Measurements from ENCODE around the gene GBP4. TPM values are rescaled to one million over a fixed set of nuclear protein-coding genes. Genes with fewer than 3 reads are reported as not detected.

GBP4 gene
- total RNA-seq, 2 experiments from 2014 or later: 69.7 to 78.6 TPM

DNA sequence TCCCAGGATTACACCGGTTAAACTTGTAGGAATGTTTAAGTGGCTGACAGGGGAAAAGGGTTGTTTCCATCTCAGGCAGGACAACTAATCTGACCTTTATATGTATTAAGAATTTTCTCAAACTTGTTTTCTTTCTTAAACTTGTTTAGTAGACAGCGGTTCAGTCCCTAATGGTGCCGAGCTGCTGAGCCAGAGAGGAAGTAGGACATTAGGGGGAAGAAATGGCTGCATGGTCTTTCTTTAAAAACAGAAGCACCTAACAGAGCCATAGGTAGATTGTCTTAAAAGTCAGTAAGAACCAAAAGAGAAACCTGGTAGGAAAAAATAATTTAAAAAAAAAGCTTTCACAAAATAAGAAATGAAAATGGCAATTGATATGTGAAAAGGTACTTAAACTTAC lies 3.3 kb downstream of the GBP4 start:
- ATAC-seq (no peak), DNase-seq (no peak)
- H3K36me3 Mint-ChIP-seq: peaks cover 63% of the 10 kb centered on the region
- H3K4me3 Mint-ChIP-seq: peak overlapping the region; percentile 44
- H3K27me3 Mint-ChIP-seq: no peaks in the 10 kb centered on the region
- CTCF ChIA-PET: interaction anchor here (0.8 to 1.0 kb wide), 2 partner anchors 18 to 69 kb away, joined by 3 read pairs; no protein-coding TSS in a partner anchor
- no peaks in the 10 kb centered on the region for H3K9me3 Mint-ChIP-seq (ENCODE audit: low read depth)
- peaks cover 43% of the 10 kb centered on the region for H3K4me1 Mint-ChIP-seq
- H3K27ac Mint-ChIP-seq: peak overlapping the region; percentile 21

DNA sequence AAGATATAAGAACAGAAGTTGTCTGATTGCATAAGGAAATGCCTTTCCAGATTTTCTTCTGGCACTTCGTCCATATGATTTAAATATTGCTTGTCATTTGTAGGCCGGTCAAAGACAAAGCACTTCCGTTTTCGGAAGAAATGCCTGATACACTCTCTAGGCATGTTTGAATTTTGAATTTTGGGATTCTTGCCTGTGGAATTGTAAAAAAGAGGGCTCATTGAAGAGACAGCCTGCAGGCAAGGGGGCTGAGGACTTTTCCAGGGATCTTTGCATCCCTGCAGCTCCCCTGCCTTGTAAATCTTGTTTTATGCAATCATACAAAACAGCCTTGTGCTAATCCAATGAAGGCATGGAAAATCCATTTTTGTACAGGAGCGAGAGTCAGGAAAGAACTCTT lies 7.4 kb downstream of the GBP4 start:
- Mint-ChIP-seq H3K27ac (no peak overlapping the region), H3K4me1 (peaks cover 28% of the 10 kb centered on the region), H3K9me3 (ENCODE audit: low read depth) (no peaks in the 10 kb centered on the region), H3K4me3 (no peak overlapping the region), H3K27me3 (no peaks in the 10 kb centered on the region), H3K36me3 (peaks cover 84% of the 10 kb centered on the region)
- CTCF ChIA-PET: no interaction called here
- DNase-seq (no peak), ATAC-seq (no peak)

GRCh38 chr1:89190017-89190416 lies 8.7 kb downstream of the GBP4 start:
- DNase-seq (no peak), ATAC-seq (no peak)
- Mint-ChIP-seq H3K9me3 (ENCODE audit: low read depth) (no peaks in the 10 kb centered on the region), H3K27ac (no peak overlapping the region), H3K27me3 (no peaks in the 10 kb centered on the region), H3K4me3 (no peak overlapping the region), H3K36me3 (peaks cover 86% of the 10 kb centered on the region), H3K4me1 (peaks cover 15% of the 10 kb centered on the region)
- CTCF ChIA-PET: interaction anchor here (0.8 kb wide), 1 partner anchor 264 kb away, joined by 3 read pairs; no protein-coding TSS in a partner anchor

DNA sequence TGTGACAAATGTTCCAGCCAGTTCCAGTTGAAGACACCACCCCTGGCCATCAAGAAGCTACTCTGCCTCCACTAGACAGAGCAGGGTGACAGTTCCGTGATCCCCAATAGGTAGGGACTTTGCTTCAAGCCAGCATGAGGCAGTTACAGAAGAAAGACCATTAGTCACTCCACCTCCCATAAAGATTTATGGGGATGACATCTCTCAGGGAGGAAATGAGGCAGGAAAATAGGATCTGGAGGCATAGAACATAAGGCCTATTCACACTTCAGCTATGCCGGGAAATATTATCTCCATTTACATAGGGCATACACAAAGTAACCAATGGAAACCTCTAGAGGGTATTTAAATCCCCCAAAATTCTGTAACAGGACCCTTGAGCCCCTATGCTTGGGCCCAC lies 19.4 kb downstream of the GBP4 start:
- H3K4me1 Mint-ChIP-seq: peaks cover 5% of the 10 kb centered on the region
- peaks cover 7% of the 10 kb centered on the region for H3K9me3 Mint-ChIP-seq (ENCODE audit: low read depth)
- no peak overlapping the region for H3K27ac Mint-ChIP-seq
- ATAC-seq (no peak), DNase-seq (no peak)
- peaks cover 40% of the 10 kb centered on the region for H3K36me3 Mint-ChIP-seq
- CTCF ChIA-PET: no interaction called here
- no peak overlapping the region for H3K4me3 Mint-ChIP-seq
- no peaks in the 10 kb centered on the region for H3K27me3 Mint-ChIP-seq

- Mint-ChIP-seq H3K4me3 (no peak overlapping the region), H3K9me3 (ENCODE audit: low read depth) (peaks cover 3% of the 10 kb centered on the region), H3K27ac (no peak overlapping the region), H3K36me3 (peaks cover 28% of the 10 kb centered on the region), H3K27me3 (no peaks in the 10 kb centered on the region), H3K4me1 (peaks cover 5% of the 10 kb centered on the region)
- DNase-seq (no peak), ATAC-seq (no peak)
- CTCF ChIA-PET: interaction anchor here (1.8 kb wide), 1 partner anchor 181 kb away, joined by 4 read pairs; no protein-coding TSS in a partner anchor
Observed at GRCh38 chr1:89176971-89177370, 21.8 kb downstream of the GBP4 start.

DNA sequence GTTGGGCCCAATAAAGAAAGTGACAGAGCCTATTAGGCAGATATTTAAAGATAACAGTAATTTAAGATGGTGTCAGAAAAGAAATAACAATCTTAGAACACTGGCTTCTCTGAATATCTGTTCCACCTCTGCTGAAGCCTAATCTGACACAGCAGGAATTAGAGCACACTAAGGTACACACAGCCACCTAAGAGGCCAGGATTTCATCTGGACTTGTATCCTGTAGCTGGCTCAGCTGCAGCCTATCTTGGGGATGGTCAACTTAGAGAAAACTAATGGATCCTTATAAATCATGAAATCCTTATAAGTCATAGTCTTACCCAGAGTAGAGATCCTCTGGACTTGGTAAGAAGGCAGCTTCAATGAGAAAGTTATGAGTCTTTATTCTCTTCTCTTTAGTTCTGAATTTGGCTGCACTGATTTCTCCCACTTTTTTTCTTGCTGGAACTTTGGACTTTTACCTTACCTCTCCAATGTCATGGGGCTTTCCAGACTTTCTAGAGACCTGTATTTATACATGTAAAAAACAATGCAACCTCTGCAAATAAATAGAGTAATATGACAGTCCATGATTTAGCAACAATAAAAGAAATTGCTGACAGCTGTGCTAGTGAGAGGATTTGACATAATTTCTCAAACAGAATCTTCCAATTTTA lies 23.0 kb downstream of the GBP4 start, which contains the start of gene GBP7:
TSS of gene GBP7 (minus strand) at position 403 of the 656 bp plus-strand sequence. CDS start 4,068 bp downstream, outside the sequence.
- H3K27ac Mint-ChIP-seq: no peak within 1 kb of the TSS
- peaks cover 6% of the 10 kb centered on the region for H3K9me3 Mint-ChIP-seq (ENCODE audit: low read depth)
- H3K27me3 Mint-ChIP-seq: no peaks in the 10 kb centered on the region
- ATAC-seq: no peak
- no peak within 1 kb of the TSS for H3K4me3 Mint-ChIP-seq
- H3K4me1 Mint-ChIP-seq: peaks cover 13% of the 10 kb centered on the region
- CTCF ChIA-PET: no interaction called here
- DNase-seq: no peak
- H3K36me3 Mint-ChIP-seq: peaks cover 28% of the 10 kb centered on the region

- no peak overlapping the region for H3K27ac Mint-ChIP-seq
- no peak for ATAC-seq
- H3K9me3 Mint-ChIP-seq (ENCODE audit: low read depth): peaks cover 9% of the 10 kb centered on the region
- H3K4me3 Mint-ChIP-seq: no peak overlapping the region
- CTCF ChIA-PET: no interaction called here
- no peaks in the 10 kb centered on the region for H3K27me3 Mint-ChIP-seq
- peaks cover 16% of the 10 kb centered on the region for H3K4me1 Mint-ChIP-seq
- peaks cover 26% of the 10 kb centered on the region for H3K36me3 Mint-ChIP-seq
- no peak for DNase-seq
Observed at GRCh38 chr1:89174491-89174890, 24.3 kb downstream of the GBP4 start.

DNA sequence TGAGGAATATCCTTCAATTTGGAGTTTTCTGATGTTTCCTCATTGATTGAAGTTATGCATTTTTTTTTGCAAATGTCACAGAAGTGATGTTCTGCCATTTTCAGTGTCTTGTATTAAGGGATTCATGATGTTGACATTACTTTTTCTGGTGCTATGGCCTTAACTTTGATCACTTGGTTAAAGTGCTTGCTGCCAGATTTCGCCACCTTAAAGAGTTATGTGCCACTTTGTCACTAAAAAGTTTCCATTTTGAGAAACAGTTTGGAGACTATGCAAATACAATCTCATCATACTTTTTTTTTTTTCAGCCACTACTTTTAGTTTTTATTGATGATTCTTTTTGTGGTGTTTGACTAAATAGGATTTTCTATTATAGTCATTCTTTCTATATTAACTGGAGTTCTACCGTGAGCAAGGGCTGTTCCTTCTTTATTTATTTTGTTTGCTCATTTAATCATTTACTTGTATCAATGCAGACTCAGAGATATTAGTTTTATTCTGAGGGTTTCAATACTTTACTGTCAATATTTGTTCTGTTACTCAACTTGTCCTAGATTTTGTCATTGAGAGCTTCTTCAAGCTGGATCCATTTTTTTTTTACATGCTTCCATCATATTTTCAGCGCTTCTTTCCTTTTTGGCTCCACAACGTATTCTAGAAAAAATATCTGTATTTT lies 26.1 kb downstream of the GBP4 start:
- Mint-ChIP-seq H3K9me3 (ENCODE audit: low read depth) (peaks cover 11% of the 10 kb centered on the region), H3K27ac (no peak overlapping the region), H3K4me3 (no peak overlapping the region), H3K4me1 (peaks cover 16% of the 10 kb centered on the region), H3K27me3 (no peaks in the 10 kb centered on the region), H3K36me3 (peaks cover 29% of the 10 kb centered on the region)
- no peak for ATAC-seq
- no peak for DNase-seq
- CTCF ChIA-PET: interaction anchor here (1.3 kb wide), 1 partner anchor 23 kb away, joined by 4 read pairs; no protein-coding TSS in a partner anchor

DNA sequence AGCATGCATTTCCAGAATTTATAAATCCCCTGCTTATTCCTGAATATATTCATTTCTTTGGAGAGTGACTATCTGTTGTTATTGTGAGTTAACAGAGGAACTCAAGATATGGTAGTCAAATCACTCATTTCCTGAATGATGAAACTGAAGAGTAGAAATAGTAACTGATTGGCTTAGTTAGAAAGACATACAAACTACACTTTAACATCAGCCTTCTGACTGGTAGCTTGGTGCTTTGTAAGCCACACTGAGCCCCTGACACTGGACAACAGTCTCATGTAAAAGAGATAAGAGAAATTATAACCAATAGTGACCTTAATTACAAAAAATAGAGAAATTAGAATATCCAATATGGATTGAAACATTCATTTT lies 27.7 kb downstream of the GBP4 start:
- ATAC-seq: peak; percentile 61
- Mint-ChIP-seq H3K4me3 (peak overlapping the region; percentile 4), H3K4me1 (peaks cover 11% of the 10 kb centered on the region), H3K36me3 (peaks cover 29% of the 10 kb centered on the region), H3K27me3 (no peaks in the 10 kb centered on the region), H3K9me3 (ENCODE audit: low read depth) (peaks cover 11% of the 10 kb centered on the region), H3K27ac (peak overlapping the region; percentile 83)
- DNase-seq: no peak
- CTCF ChIA-PET: interaction anchor here (0.9 kb wide), 1 partner anchor 159 kb away, joined by 3 read pairs; no protein-coding TSS in a partner anchor

DNA sequence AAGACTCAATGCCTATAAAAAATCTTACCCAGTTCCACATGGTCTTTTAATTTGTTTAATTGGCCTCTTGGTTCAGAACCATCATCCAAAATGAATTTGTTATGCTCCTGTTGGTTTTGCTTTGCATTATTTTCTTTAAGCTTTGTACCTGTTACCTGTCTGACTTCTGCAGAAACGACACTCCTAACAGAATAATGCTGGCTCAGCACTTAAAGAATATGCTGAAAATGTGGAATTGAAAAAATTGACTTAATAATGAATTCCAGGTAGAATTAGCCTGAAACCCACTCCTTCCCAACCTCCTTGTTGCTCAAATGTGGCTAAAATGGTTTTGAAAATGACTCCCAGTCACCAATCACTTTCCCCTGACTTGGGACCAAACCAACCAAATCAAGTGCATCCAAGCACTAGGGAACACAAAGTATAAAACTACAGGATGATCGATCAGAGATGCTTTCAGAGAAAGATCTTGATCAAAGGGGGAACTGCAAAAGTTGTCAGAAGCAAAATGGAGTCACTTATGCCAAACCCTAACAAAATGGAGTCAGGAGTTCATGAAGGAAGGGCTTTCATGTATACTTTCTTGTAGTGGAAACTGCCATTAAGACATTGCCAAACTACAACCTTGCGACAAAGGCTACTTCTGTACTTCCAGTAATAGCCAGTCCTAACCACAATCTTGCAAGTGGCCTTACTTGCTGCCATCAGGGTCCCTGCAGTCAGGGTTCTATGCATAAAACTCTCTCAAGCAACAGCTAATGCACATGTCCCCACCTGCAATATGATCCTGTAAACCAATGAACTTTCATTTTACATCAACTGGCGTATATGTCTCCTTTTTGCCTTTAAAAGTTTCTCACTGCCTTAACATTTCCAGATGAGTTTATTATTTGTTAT lies 28.3 kb downstream of the GBP4 start:
- H3K36me3 Mint-ChIP-seq: peaks cover 29% of the 10 kb centered on the region
- peaks cover 11% of the 10 kb centered on the region for H3K9me3 Mint-ChIP-seq (ENCODE audit: low read depth)
- DNase-seq (no peak), ATAC-seq (no peak)
- H3K4me3 Mint-ChIP-seq: peak overlapping the region; percentile 4
- CTCF ChIA-PET: interaction anchor here (0.9 kb wide), 1 partner anchor 158 kb away, joined by 3 read pairs; no protein-coding TSS in a partner anchor
- H3K27ac Mint-ChIP-seq: peak overlapping the region; percentile 83
- H3K27me3 Mint-ChIP-seq: no peaks in the 10 kb centered on the region
- peaks cover 11% of the 10 kb centered on the region for H3K4me1 Mint-ChIP-seq

DNA sequence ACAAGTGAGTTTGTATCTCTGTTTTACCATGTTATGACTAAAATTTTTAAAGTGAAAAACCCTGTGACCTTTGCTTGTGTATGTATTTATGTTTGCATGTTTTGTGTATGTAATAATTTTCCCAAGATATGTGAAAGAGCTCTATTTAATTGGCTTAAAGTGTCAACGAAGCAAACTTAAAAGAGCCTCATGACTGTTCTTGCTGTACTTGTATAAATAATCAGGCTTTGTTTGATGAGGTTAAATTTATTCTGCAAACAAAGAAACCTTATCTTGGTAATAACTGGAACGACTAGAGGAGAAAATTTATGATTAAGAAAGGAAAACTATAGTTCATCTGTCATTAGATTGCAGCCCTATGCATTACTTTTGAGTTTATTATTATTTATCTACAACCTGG lies 29.6 kb downstream of the GBP4 start:
- ATAC-seq: no peak
- peaks cover 25% of the 10 kb centered on the region for H3K36me3 Mint-ChIP-seq
- H3K4me3 Mint-ChIP-seq: no peak overlapping the region
- peaks cover 11% of the 10 kb centered on the region for H3K4me1 Mint-ChIP-seq
- DNase-seq: no peak
- CTCF ChIA-PET: no interaction called here
- H3K27ac Mint-ChIP-seq: no peak overlapping the region
- H3K9me3 Mint-ChIP-seq (ENCODE audit: low read depth): peaks cover 9% of the 10 kb centered on the region
- H3K27me3 Mint-ChIP-seq: no peaks in the 10 kb centered on the region

- DNase-seq: no peak
- H3K27ac Mint-ChIP-seq: no peak overlapping the region
- no peak for ATAC-seq
- CTCF ChIA-PET: no interaction called here
- H3K36me3 Mint-ChIP-seq: peaks cover 24% of the 10 kb centered on the region
- no peak overlapping the region for H3K4me3 Mint-ChIP-seq
- H3K9me3 Mint-ChIP-seq (ENCODE audit: low read depth): peaks cover 9% of the 10 kb centered on the region
- peaks cover 11% of the 10 kb centered on the region for H3K4me1 Mint-ChIP-seq
- H3K27me3 Mint-ChIP-seq: no peaks in the 10 kb centered on the region
Observed at GRCh38 chr1:89167590-89168230, 31.0 kb downstream of the GBP4 start.

DNA sequence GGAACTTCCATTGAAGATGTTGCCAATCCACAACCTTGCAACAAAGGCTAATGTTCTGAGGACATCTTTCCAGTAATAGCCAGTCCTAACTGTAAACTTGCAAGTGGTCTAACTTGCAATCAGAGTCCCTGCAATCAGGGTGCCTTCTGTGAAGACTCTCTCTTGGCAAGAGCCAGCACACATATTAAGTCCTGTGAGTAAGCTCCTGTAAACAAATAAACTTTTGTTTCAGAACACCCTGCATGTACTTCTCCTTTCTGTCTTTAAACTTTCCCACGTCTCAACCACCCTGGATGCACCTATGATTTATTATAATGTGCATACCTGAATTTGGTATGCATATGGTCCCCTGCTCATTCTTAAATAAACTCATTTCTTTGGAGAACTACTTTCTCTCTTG lies 32.0 kb downstream of the GBP4 start:
- ATAC-seq (no peak), DNase-seq (no peak)
- Mint-ChIP-seq H3K4me1 (peaks cover 10% of the 10 kb centered on the region), H3K36me3 (peaks cover 20% of the 10 kb centered on the region), H3K4me3 (no peak overlapping the region), H3K9me3 (ENCODE audit: low read depth) (peaks cover 9% of the 10 kb centered on the region), H3K27ac (no peak overlapping the region), H3K27me3 (no peaks in the 10 kb centered on the region)
- CTCF ChIA-PET: no interaction called here
